Measurements from ENCODE around the gene CCDC141. TPM values are rescaled to one million over a fixed set of nuclear protein-coding genes. Genes with fewer than 3 reads are reported as not detected.
"Not testable (repeated sequence)": the region's sequence is repeated elsewhere in the genome, so short reads cannot be mapped to it uniquely, and the experiment has no call there.

CCDC141 gene
- total RNA-seq, 6 donors from 2014 or later, result 18.5 to 126 (median 58.5) TPM

- H3K36me3 ChIP-seq, result no peaks in the 10 kb centered on the region
- DNase-seq (no peak), ATAC-seq (ENCODE audit: low FRiP score in 2 of 2) (no peak)
- H3K27ac ChIP-seq, result no peak overlapping the region
- H3K27me3 ChIP-seq, result no peaks in the 10 kb centered on the region
- TF ChIP-seq POLR2AphosphoS5 (IDR thresholded peaks at IDR 0.05) (no peak), CTCF (IDR thresholded peaks at IDR 0.05) (no peak), POLR2A (IDR thresholded peaks at IDR 0.05) (no peak), EP300 (IDR thresholded peaks at IDR 0.05) (no peak)
- peaks cover 10 to 23% (median 15%) of the 10 kb centered on the region in 4 donors for H3K4me1 ChIP-seq
- H3K9me3 ChIP-seq, result no peaks in the 10 kb centered on the region
- no peak overlapping the region for H3K4me3 ChIP-seq
Measured at GRCh38 chr2:179050755-179051154, 818 bp upstream of the CCDC141 start.

GRCh38 chr2:179049203-179049545, 763 bp downstream of the CCDC141 start:
- peak overlapping the region in 2 of 4 donors; percentile 45 to 62 for H3K27ac ChIP-seq

GRCh38 chr2:179048099-179048498, 1.8 kb downstream of the CCDC141 start:
- Histone ChIP-seq H3K27me3 (no peaks in the 10 kb centered on the region), H3K36me3 (no peaks in the 10 kb centered on the region), H3K4me1 (peaks cover 10 to 27% (median 15%) of the 10 kb centered on the region in 4 donors), H3K9me3 (no peaks in the 10 kb centered on the region), H3K4me3 (peak overlapping the region in 3 of 4 donors; percentile 29 to 43 (median 40)), H3K27ac (no peak overlapping the region)
- WGBS, 2 donors, result 89 to 95% methylated on average over 2 of the region's 2 CpGs
- no peak for TF ChIP-seq POLR2A (IDR thresholded peaks at IDR 0.05)
- TF ChIP-seq POLR2AphosphoS5 (IDR thresholded peaks at IDR 0.05), result no peak
- TF ChIP-seq EP300 (IDR thresholded peaks at IDR 0.05), result no peak
- TF ChIP-seq CTCF (IDR thresholded peaks at IDR 0.05), result no peak
- no peak for DNase-seq
- ATAC-seq (ENCODE audit: low FRiP score in 2 of 2), result no peak

More at GRCh38 chr2:179049203-179049545, 763 bp downstream of the CCDC141 start:
- Histone ChIP-seq H3K27me3 (no peaks in the 10 kb centered on the region), H3K4me1 (peaks cover 10 to 26% (median 15%) of the 10 kb centered on the region in 4 donors), H3K4me3 (peak overlapping the region in 3 of 4 donors; percentile 29 to 43 (median 40)), H3K9me3 (no peaks in the 10 kb centered on the region), H3K36me3 (no peaks in the 10 kb centered on the region)
- ATAC-seq (ENCODE audit: low FRiP score in 2 of 2) (peak; percentile 44 to 78), DNase-seq (peak in 1 of 2 donors; percentile 28)
- TF ChIP-seq POLR2A (IDR thresholded peaks at IDR 0.05) (peak in 1 of 4 donors; percentile 27), POLR2AphosphoS5 (IDR thresholded peaks at IDR 0.05) (no peak)
- WGBS, 2 donors, result 36 to 50% methylated on average over 4 of the region's 4 CpGs

GRCh38 chr2:179045602-179046001, 4.3 kb downstream of the CCDC141 start:
- H3K9me3 ChIP-seq; H3K36me3 ChIP-seq; DNase-seq; H3K27me3 ChIP-seq; ATAC-seq (ENCODE audit: low FRiP score in 2 of 2); H3K27ac ChIP-seq; H3K4me3 ChIP-seq: not testable (repeated sequence)
- WGBS, 2 donors, result 0% methylated on average over 1 of the region's 1 CpG
- H3K4me1 ChIP-seq, result peaks cover 6 to 20% (median 10%) of the 10 kb centered on the region in 4 donors

GRCh38 chr2:179044500-179044899, 5.4 kb downstream of the CCDC141 start:
- H3K27ac ChIP-seq, result no peak overlapping the region
- no peaks in the 10 kb centered on the region for H3K36me3 ChIP-seq
- ATAC-seq (ENCODE audit: low FRiP score in 2 of 2) (no peak), DNase-seq (no peak)
- no peak overlapping the region for H3K4me3 ChIP-seq
- H3K4me1 ChIP-seq, result peaks cover 0 to 12% (median under 1%) of the 10 kb centered on the region in 4 donors
- no peaks in the 10 kb centered on the region for H3K27me3 ChIP-seq
- TF ChIP-seq EP300 (IDR thresholded peaks at IDR 0.05), result no peak
- no peak for TF ChIP-seq CTCF (IDR thresholded peaks at IDR 0.05)
- TF ChIP-seq POLR2AphosphoS5 (IDR thresholded peaks at IDR 0.05), result no peak
- TF ChIP-seq POLR2A (IDR thresholded peaks at IDR 0.05), result no peak
- no peaks in the 10 kb centered on the region for H3K9me3 ChIP-seq
- 84 to 87% methylated on average over 3 of the region's 3 CpGs for WGBS, 2 donors

GRCh38 chr2:179037807-179038206, 12.1 kb downstream of the CCDC141 start:
- TF ChIP-seq POLR2AphosphoS5 (IDR thresholded peaks at IDR 0.05) (no peak), CTCF (IDR thresholded peaks at IDR 0.05) (no peak), POLR2A (IDR thresholded peaks at IDR 0.05) (no peak), EP300 (IDR thresholded peaks at IDR 0.05) (no peak)
- ATAC-seq (ENCODE audit: low FRiP score in 2 of 2) (no peak), DNase-seq (no peak)
- H3K36me3 ChIP-seq, result no peaks in the 10 kb centered on the region
- H3K27me3 ChIP-seq, result no peaks in the 10 kb centered on the region
- no peak overlapping the region for H3K4me3 ChIP-seq
- 89 to 91% methylated on average over 4 of the region's 4 CpGs for WGBS, 2 donors
- no peak overlapping the region for H3K27ac ChIP-seq
- no peaks in the 10 kb centered on the region for H3K9me3 ChIP-seq
- H3K4me1 ChIP-seq, result no peaks in the 10 kb centered on the region

Measured in upper lobe of left lung (tissue), 6 donors.